K562 (cell line): ENCODE results near the gene LYPD5. TPM values are rescaled to one million over a fixed set of nuclear protein-coding genes. Genes with fewer than 3 reads are reported as not detected.

Experiments used
- CGGBP1 ChIP-seq: fragments of 250-450 bp; sonication (Bioruptor Pico); IDR thresholded peaks from 2 replicates; pipeline ENCODE4 v1.9.0; 2021; ENCODE audit warnings: mild to moderate bottlenecking
- CTBP1 ChIP-seq: fragments of 450-650 bp; IDR thresholded peaks from 2 replicates; pipeline ENCODE4 v1.6.1; 2016; ENCODE audit warnings: borderline replicate concordance
- DPF2 ChIP-seq: fragments of 450-650 bp; IDR thresholded peaks from 2 replicates; pipeline ENCODE4 v1.6.1; 2016
- FOXJ3 ChIP-seq: sonication (generic); formaldehyde crosslinking; IDR thresholded peaks from 2 replicates; pipeline ENCODE4 v1.4.0; 2020; ENCODE audit warnings: mild to moderate bottlenecking, missing genetic modification reagents
- HMGXB4 ChIP-seq: sonication (generic); formaldehyde crosslinking; IDR thresholded peaks from 2 replicates; pipeline ENCODE4 v1.8.1; 2023; ENCODE audit warnings: mild to moderate bottlenecking, missing genetic modification reagents
- HNRNPLL ChIP-seq: fragments of 200-400 bp; formaldehyde crosslinking; IDR thresholded peaks from 2 replicates; pipeline ENCODE4 v1.6.1; 2017; ENCODE audit warnings: low read length, low read depth, mild to moderate bottlenecking; ENCODE audit not compliant: poor library complexity, severe bottlenecking
- KAT8 ChIP-seq: fragments of 450-650 bp; IDR thresholded peaks from 2 replicates; pipeline ENCODE4 v1.6.1; 2016; ENCODE audit warnings: low read depth, mild to moderate bottlenecking
- KDM5B ChIP-seq: fragments of 200-600 bp; sonication (generic); IDR thresholded peaks from 2 replicates; pipeline ENCODE4 v1.6.1; 2012; ENCODE audit warnings: low read depth, mild to moderate bottlenecking, moderate library complexity, low read length, control low read depth, inconsistent platforms; ENCODE audit not compliant: insufficient replicate concordance
- L3MBTL2 ChIP-seq: fragments of 450-650 bp; IDR thresholded peaks from 2 replicates; pipeline ENCODE4 v1.6.1; 2016; ENCODE audit warnings: mild to moderate bottlenecking, moderate library complexity
- LCOR ChIP-seq: sonication (generic); formaldehyde crosslinking; IDR thresholded peaks from 2 replicates; pipeline ENCODE4 v1.8.0; 2022; ENCODE audit warnings: mild to moderate bottlenecking, missing genetic modification reagents
- MTA1 ChIP-seq: fragments of 450-650 bp; IDR thresholded peaks from 2 replicates; pipeline ENCODE4 v1.6.1; 2017; ENCODE audit warnings: borderline replicate concordance
- MXD1 ChIP-seq: fragments of 250-450 bp; sonication (Bioruptor Pico); IDR thresholded peaks from 2 replicates; pipeline ENCODE4 v1.8.0; 2021; ENCODE audit warnings: borderline replicate concordance, mild to moderate bottlenecking, moderate library complexity; ENCODE audit not compliant: poor library complexity, severe bottlenecking
- NCOR1 ChIP-seq: fragments of 450-650 bp; IDR thresholded peaks from 2 replicates; pipeline ENCODE4 v1.6.1; 2016; ENCODE audit warnings: mild to moderate bottlenecking, moderate library complexity
- NR2C2 ChIP-seq, 2 experiments: fragments of 200-800 bp in 1 of 2; sonication (Bioruptor generic) in 1 of 2; sonication (generic) in 1 of 2; formaldehyde crosslinking in 1 of 2; IDR thresholded peaks; 2 replicates each; pipeline versions ENCODE4 v1.6.1 to v1.8.0; 2016 to 2022; ENCODE audit warnings: mild to moderate bottlenecking in 1 of 2, missing compliant biosample characterization in 1 of 2, missing genetic modification characterization in 1 of 2, missing genetic modification reagents in 1 of 2
- NR2F6 ChIP-seq: fragments of 450-650 bp; formaldehyde crosslinking; IDR thresholded peaks from 2 replicates; pipeline ENCODE4 v1.4.0; 2020; ENCODE audit warnings: mild to moderate bottlenecking
- PHF21A ChIP-seq: fragments of 450-650 bp; IDR thresholded peaks from 2 replicates; pipeline ENCODE4 v1.6.1; 2017; ENCODE audit warnings: low read depth, borderline replicate concordance
- POLR2B ChIP-seq: fragments of 450-650 bp; IDR thresholded peaks from 2 replicates; pipeline ENCODE4 v1.6.1; 2018; ENCODE audit warnings: low read depth; ENCODE audit not compliant: partially characterized antibody
- POLR2G ChIP-seq: fragments of 200-400 bp; formaldehyde crosslinking; IDR thresholded peaks from 2 replicates; pipeline ENCODE4 v1.6.1; 2017; ENCODE audit warnings: low read depth, mild to moderate bottlenecking, antibody characterized with exemption, low read length, moderate library complexity
- RBM22 ChIP-seq: fragments of 200-400 bp; formaldehyde crosslinking; IDR thresholded peaks from 2 replicates; pipeline ENCODE4 v1.6.1; 2018; ENCODE audit warnings: low read length, low read depth; ENCODE audit not compliant: poor library complexity, severe bottlenecking
- RHOXF2B ChIP-seq: fragments of 250-450 bp; sonication (Bioruptor Pico); conservative IDR thresholded peaks from 2 replicates; pipeline ENCODE4 v1.5.1; 2021
- SAFB ChIP-seq: fragments of 200-400 bp; formaldehyde crosslinking; IDR thresholded peaks from 2 replicates; pipeline ENCODE4 v1.6.1; 2017; ENCODE audit warnings: low read depth, low read length, borderline replicate concordance
- SIN3A ChIP-seq, 2 experiments: fragments of 150-350 bp in 1 of 2; IDR thresholded peaks; 2 replicates each; pipeline ENCODE4 v1.6.1; 2011 to 2016; ENCODE audit warnings: borderline replicate concordance in 2 of 2, low read depth in 2 of 2, low read length in 2 of 2, mild to moderate bottlenecking in 2 of 2, moderate library complexity in 2 of 2; ENCODE audit not compliant: control insufficient read depth in 1 of 2
- SMAD3 ChIP-seq: fragments of 450-650 bp; formaldehyde crosslinking; conservative IDR thresholded peaks from 2 replicates; pipeline ENCODE4 v1.4.0; 2020; ENCODE audit warnings: mild to moderate bottlenecking
- STAT5A ChIP-seq: IDR thresholded peaks from 2 replicates; pipeline ENCODE4 v1.6.1; 2012; ENCODE audit warnings: low read length, inconsistent platforms, borderline replicate concordance
- SUPT5H ChIP-seq: fragments of 450-650 bp; IDR thresholded peaks from 2 replicates; pipeline ENCODE4 v1.6.1; 2016
- TSC22D4 ChIP-seq: fragments of 450-650 bp; IDR thresholded peaks from 2 replicates; pipeline ENCODE4 v1.6.1; 2016; ENCODE audit warnings: missing genetic modification characterization, missing biosample characterization, control low read depth
- ZBTB7A ChIP-seq: IDR thresholded peaks from 2 replicates; pipeline ENCODE4 v1.6.1; 2011; ENCODE audit warnings: low read depth, mild to moderate bottlenecking, low read length, moderate library complexity, borderline replicate concordance; ENCODE audit not compliant: control insufficient read depth
- ZNF431 ChIP-seq: sonication (generic); formaldehyde crosslinking; IDR thresholded peaks from 2 replicates; pipeline ENCODE4 v1.8.0; 2022; ENCODE audit warnings: mild to moderate bottlenecking, missing genetic modification reagents
- ZNF561 ChIP-seq: fragments of 450-650 bp; formaldehyde crosslinking; conservative IDR thresholded peaks from 2 replicates; pipeline ENCODE4 v1.4.0; 2020; ENCODE audit warnings: mild to moderate bottlenecking, moderate library complexity
- ZNF717 ChIP-seq: fragments of 250-450 bp; sonication (Bioruptor Pico); IDR thresholded peaks from 2 replicates; pipeline ENCODE4 v1.5.0; 2021
- polyA plus RNA-seq, 8 experiments: library from polyadenylated mRNA; depleted of rRNA in 4 of 8; stranded (reverse) in 5 of 8; unstranded in 3 of 8; fragments of >200 nt; fragmentation: Nextera tagmentation in 2 of 8; fragmentation: Illumina TruSeq in 1 of 8; extraction: Ambion mirVana in 2 of 8; extraction: Trizol in 1 of 8; gene quantifications; 2 replicates each; pipeline versions ENCODE4 v1.2.1 to v1.2.3, GENCODE V29; 2011 to 2014; ENCODE audit warnings: inconsistent platforms in 1 of 8, missing spikeins in 1 of 8
- total RNA-seq, 7 experiments: library from RNA; depleted of rRNA in 6 of 7; stranded (reverse); fragments of >200 nt in 6 of 7; fragmentation: Illumina TruSeq in 2 of 7; extraction: Trizol in 2 of 7; gene quantifications; 2 replicates each; pipeline versions ENCODE4 v1.2.1 to v1.2.3, GENCODE V29; 2011 to 2021; ENCODE audit warnings: low replicate concordance in 1 of 7

Gene LYPD5
- total and polyA plus RNA-seq, 9 of the 15 experiments (the other 6 are each of a cell fraction or from before 2014, with no cell fraction given), result 0.03 to 0.22 (median 0.10) TPM; not detected in 3

- TF ChIP-seq SUPT5H, result no peak
- no peak for TF ChIP-seq ZNF431
- TF ChIP-seq ZNF561 (CRISPR knock-in tag), result no peak
- TF ChIP-seq NCOR1, result no peak
- peak; percentile 50; the same call in 1 of the 2 replicates for TF ChIP-seq PHF21A
- TF ChIP-seq MXD1 (CRISPR knock-in tag), result no peak
- no peak for TF ChIP-seq RBM22
- TF ChIP-seq HMGXB4 (CRISPR knock-in tag), result 0 out of 2 replicates have a peak, but pooled peaks have one; percentile 23
- TF ChIP-seq KDM5B, result no peak
- TF ChIP-seq STAT5A, result no peak
- TF ChIP-seq ZBTB7A, result no peak
- no peak for TF ChIP-seq HNRNPLL
- TF ChIP-seq TSC22D4 (tag), result no peak
- no peak for TF ChIP-seq L3MBTL2
- TF ChIP-seq MTA1, result no peak
- no peak for TF ChIP-seq RHOXF2B (CRISPR knock-in tag)
- 0 out of 4 replicates have a peak, but pooled peaks of 1 of the 2 experiments have one; percentile 39 for TF ChIP-seq SIN3A (IDR thresholded peaks at IDR 0.05; ENCODE audit: borderline replicate concordance in 2 of 2, control insufficient read depth in 1 of 2, low read depth in 2 of 2, low read length in 2 of 2)
- no peak for TF ChIP-seq FOXJ3
- no peak for TF ChIP-seq ZNF717 (CRISPR knock-in tag)
- TF ChIP-seq KAT8, result no peak
- TF ChIP-seq CGGBP1 (CRISPR knock-in tag), result 0 out of 2 replicates have a peak, but pooled peaks have one; percentile 36
- no peak for TF ChIP-seq NR2C2 (CRISPR knock-in tag; IDR thresholded peaks at IDR 0.05)
- no peak for TF ChIP-seq NR2C2 (tag; IDR thresholded peaks at IDR 0.05)
- 0 out of 2 replicates have a peak, but pooled peaks have one; percentile 19 for TF ChIP-seq DPF2
- no peak for TF ChIP-seq NR2F6 (CRISPR knock-in tag)
- no peak for TF ChIP-seq POLR2G
- TF ChIP-seq LCOR (CRISPR knock-in tag), result no peak
- TF ChIP-seq POLR2B, result no peak
- TF ChIP-seq CTBP1, result no peak
- TF ChIP-seq SMAD3 (CRISPR knock-in tag), result no peak
- TF ChIP-seq SAFB, result no peak
These were observed 48.1 kb downstream of the LYPD5 start (continued) for GRCh38 chr19:43754253-43754502.
